SH-SY5Y (cell line): Measurements from ENCODE around the gene FAM83D.

Source experiments
- GATA2 ChIP-seq: IDR thresholded peaks from 2 replicates; pipeline ENCODE4 v1.6.1; 2011; ENCODE audit warnings: mild to moderate bottlenecking, low read depth, low read length
- GATA3 ChIP-seq: IDR thresholded peaks from 2 replicates; pipeline ENCODE4 v1.6.1; 2011; ENCODE audit warnings: low read depth, mild to moderate bottlenecking, low read length, moderate library complexity

GRCh38 chr20:38982291-38982690 is 56.1 kb downstream of the FAM83D start:
- TF ChIP-seq GATA2: no peak
- no peak for TF ChIP-seq GATA3
